PFSK-1 (cell line): ENCODE measurements around the gene SLC25A1.

ENCODE experiments used
- FOXP2 ChIP-seq: optimal IDR thresholded peaks from 2 replicates; pipeline ENCODE3; 2011; ENCODE audit warnings: borderline replicate concordance, control low read depth, inconsistent platforms; ENCODE audit not compliant: insufficient read depth; ENCODE audit errors: extremely low read length, extremely low read depth
- POLR2AphosphoS5 ChIP-seq: IDR thresholded peaks from 2 replicates; pipeline ENCODE4 v1.6.1; 2012; ENCODE audit warnings: low read depth, mild to moderate bottlenecking, control low read depth, low read length, moderate library complexity
- REST ChIP-seq, 2 experiments: IDR thresholded peaks; 2 replicates each; pipeline versions ENCODE4 v1.6.1 to v1.8.0; 2011 to 2012; ENCODE audit warnings: low read depth in 2 of 2, low read length in 2 of 2, control low read depth in 1 of 2, inconsistent platforms in 1 of 2, mild to moderate bottlenecking in 1 of 2, moderate library complexity in 1 of 2; ENCODE audit not compliant: insufficient read depth in 1 of 2
- SIN3A ChIP-seq: IDR thresholded peaks from 2 replicates; pipeline ENCODE4 v1.6.1; 2012; ENCODE audit warnings: mild to moderate bottlenecking, low read length, moderate library complexity, borderline replicate concordance; ENCODE audit not compliant: insufficient read depth
- TAF1 ChIP-seq: IDR thresholded peaks from 2 replicates; pipeline ENCODE4 v1.6.1; 2012; ENCODE audit warnings: low read length, control low read depth, borderline replicate concordance; ENCODE audit not compliant: insufficient read depth

SLC25A1 gene

GRCh38 chr22:19224985-19225384 is 46.4 kb upstream of the SLC25A1 start:
- TF ChIP-seq FOXP2: no peak
- no peak for TF ChIP-seq POLR2AphosphoS5
- no peak for TF ChIP-seq SIN3A
- TF ChIP-seq TAF1: no peak
- TF ChIP-seq REST (IDR thresholded peaks at IDR 0.05; ENCODE audit: insufficient read depth in 1 of 2, low read depth in 2 of 2, low read length in 2 of 2): no peak

- no peak for TF ChIP-seq FOXP2
Measured at GRCh38 chr22:19224557-19224956, 46.0 kb upstream of the SLC25A1 start.

GRCh38 chr22:19223617-19224016 is 45.1 kb upstream of the SLC25A1 start:
- TF ChIP-seq REST (IDR thresholded peaks at IDR 0.05; ENCODE audit: insufficient read depth in 1 of 2, low read depth in 2 of 2, low read length in 2 of 2): no peak
- no peak for TF ChIP-seq SIN3A
- TF ChIP-seq TAF1: no peak
- TF ChIP-seq POLR2AphosphoS5: no peak
- no peak for TF ChIP-seq FOXP2

GRCh38 chr22:19223110-19223509 is 44.6 kb upstream of the SLC25A1 start:
- TF ChIP-seq REST (IDR thresholded peaks at IDR 0.05; ENCODE audit: insufficient read depth in 1 of 2, low read depth in 2 of 2, low read length in 2 of 2) (no peak), FOXP2 (no peak), TAF1 (no peak), POLR2AphosphoS5 (no peak), SIN3A (no peak)

- TF ChIP-seq FOXP2: no peak
- TF ChIP-seq POLR2AphosphoS5: no peak
- TF ChIP-seq SIN3A: no peak
- TF ChIP-seq TAF1: no peak
- no peak for TF ChIP-seq REST (IDR thresholded peaks at IDR 0.05; ENCODE audit: insufficient read depth in 1 of 2, low read depth in 2 of 2, low read length in 2 of 2)
Measured at GRCh38 chr22:19222242-19223005, 43.9 kb upstream of the SLC25A1 start.
